ENCODE measurements around the gene TBC1D17.
"Not testable (repeated sequence)": the region's sequence is repeated elsewhere in the genome, so short reads cannot be mapped to it uniquely, and the experiment has no call there.

Gene TBC1D17

DNA sequence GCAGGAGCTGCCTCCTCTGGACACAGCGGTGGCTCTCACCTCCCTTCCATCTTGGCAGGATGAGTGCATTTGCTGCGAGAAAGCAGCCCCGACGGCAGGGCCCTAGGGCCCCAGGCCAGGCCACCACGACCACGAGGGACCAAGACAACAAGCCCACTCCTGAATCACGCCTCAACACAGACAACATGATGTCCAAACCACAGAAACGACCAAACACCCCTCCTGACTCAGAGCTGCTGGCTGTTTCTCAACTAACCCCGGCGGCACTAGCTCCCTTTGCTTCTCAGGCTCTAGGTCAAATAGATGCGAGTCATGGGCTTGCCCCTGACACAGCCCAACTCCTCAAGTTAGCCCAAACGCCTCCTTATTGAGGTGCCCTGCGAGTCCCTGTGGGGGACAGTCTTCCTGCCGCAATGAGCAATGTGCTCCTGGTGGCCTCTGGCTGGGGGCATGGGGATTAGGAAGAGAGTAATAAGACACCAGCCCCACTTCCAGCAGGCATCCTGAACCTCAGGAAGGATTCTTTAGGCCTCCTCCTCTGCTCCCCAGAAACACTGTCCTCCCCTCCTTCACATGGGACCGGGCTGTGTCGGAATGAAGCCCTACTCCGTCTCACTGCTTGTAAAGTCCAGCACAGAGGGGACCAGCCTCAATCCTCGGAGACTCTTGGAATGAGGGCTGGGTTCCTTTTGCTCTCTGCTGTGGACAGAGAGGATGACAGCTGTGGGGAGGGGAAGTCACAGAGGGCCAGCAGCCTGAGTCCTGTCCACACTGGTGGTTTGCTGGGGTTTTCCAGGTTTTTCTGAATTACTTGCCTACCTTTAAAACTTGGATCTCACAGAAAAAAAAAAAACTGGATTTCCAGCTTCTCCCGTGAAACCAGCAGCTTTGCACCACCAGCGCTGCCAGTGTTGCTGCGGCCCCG, 44.6 kb downstream of the TBC1D17 start:
- DNase-seq (ENCODE audit: low spot score), result no peak

DNA sequence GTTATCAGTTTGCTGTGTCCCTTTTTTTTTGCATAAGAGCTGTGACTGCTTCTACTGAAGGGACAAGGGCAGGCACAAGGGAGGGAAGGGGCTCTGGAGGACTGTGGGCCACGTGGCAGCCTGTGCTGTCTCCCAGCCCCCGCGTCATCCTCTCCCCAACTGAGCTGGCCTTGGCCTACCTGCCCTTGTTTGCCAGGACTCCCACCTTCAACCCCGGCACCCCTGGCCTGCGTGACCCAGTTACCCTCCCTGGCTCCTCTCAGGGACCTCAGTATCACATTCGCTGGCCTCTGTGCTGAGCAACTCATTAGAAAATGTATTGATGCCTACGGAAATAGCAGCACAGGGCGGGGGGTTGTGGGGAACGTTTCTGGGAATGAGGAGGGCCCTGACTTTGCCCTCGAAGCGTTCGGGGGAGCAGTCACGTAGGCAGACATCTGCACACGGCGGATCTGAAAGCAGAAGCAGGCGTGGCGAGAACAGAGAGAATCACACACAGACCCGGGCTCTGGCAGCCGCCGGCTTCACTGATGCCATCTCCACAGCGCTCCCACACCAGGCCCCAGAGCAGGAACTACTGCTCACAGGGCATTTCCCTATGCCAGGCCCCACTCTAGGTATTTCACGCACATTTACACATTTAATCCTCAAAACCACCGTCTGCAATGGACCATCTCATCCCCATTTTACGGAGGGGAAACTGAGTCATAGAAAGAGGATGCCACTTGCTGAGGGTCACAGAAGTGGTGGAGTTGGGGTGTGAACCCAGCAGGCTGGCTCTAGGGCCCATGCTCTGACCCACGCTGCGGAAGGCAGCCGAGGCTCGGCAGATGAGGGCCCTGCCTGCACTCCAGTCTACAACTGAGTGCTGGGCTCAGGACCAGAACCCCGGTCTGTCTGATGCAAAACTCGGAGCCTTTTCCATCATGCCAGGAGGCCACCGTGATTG, 45.8 kb downstream of the TBC1D17 start:
- no peak for DNase-seq (ENCODE audit: low spot score)

DNA sequence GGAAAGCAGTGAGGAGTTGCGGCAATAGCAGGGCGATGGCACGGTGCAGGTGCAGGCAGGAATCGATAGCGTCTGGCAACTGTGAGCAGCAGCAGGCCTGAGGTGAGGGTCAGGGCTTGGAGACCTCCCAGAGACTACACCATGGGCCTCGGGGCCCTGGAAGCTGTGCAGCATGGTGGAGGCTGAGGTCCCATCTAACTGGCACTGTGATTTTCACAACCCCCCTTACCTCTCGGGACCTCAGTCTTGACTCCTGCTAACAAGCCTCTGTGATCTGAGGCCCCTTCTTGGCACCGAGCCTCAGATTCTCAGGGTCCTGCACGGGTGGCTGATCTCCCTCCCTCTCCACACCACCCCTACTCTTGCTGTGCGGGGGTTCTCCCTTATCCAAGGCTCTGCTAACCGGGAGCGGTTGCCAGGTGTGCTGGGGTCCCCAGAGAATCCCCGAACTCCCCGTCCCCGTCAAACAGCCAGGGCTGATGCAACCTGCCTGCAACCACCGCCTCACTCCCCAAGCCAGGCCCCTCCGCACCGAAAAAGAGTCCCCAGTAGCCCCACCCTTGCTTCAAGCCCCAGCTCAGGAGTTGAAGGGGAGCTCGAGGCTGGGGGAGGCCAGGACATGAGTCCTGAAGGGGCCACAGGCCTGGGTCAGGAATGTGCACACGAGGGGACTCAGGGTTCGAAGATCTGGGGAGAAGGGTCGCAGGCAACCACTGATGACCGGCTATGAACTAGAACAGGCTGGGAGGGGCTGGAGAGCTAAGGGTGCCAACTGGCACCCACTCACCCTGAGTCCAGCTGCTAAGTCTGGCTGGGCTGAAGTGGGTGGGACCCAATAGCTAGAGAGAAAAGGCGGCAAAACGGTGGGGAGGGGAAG, 46.7 kb downstream of the TBC1D17 start:
- DNase-seq (ENCODE audit: low spot score), result no peak

DNA sequence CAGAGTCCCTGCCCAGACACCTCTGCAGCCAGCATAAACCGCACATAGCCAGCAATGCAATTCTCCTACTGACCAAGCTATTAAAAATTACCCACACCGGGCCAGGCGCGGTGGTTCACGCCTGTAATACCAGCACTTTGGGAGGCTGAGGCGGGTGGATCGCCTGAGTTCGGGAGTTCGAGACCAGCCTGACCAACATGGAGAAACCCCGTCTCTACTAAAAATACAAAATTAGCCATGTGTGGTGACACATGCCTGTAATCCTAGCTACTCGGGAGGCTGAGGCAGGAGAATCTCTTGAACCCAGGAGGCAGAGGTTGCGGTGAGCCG, 47.3 kb downstream of the TBC1D17 start:
- DNase-seq (ENCODE audit: low spot score), result not testable (repeated sequence)

GRCh38 chr19:49925486-49925885, 48.0 kb downstream of the TBC1D17 start:
- DNase-seq (ENCODE audit: low spot score), result no peak

- DNase-seq (ENCODE audit: low spot score), result no peak
These were observed 49.0 kb downstream of the TBC1D17 start for GRCh38 chr19:49926515-49926914.

- DNase-seq (ENCODE audit: low spot score), result no peak
These were observed 50.2 kb downstream of the TBC1D17 start for GRCh38 chr19:49927526-49928264.

DNA sequence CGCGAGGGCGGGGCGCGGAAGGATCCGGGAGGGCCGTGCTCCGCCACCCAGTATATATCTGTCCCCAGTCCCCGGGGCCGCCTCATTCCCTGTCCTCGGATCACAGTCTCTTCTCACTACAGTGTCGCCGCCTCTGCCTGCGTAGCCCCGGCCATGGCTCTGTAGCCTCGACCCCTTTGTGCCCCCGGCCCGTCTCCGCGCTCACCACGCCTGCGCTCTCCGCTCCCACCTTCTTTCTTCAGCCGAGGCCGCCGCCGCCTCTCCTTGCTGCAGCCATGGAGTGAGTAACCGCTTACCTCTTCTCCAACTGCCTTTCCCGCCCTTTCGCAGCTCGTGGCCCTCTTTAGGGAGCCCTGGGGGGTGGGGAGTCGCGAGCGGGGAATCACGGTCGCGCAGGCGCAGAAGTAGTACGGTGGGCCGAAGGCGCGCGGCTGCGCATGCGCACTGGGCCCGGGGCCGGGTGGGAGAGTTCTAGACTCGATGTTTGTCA, 51.7 kb downstream of the TBC1D17 start, which contains the start of the genes ATF5 and NUP62:
TSS of gene ATF5 (plus strand) at position 85 of the 490 bp plus-strand sequence. CDS start 1,646 bp downstream, outside the sequence.
TSS of gene NUP62 (minus strand) at position 384 of the 490 bp plus-strand sequence. CDS start 19,697 bp downstream, outside the sequence.
- DNase-seq (ENCODE audit: low spot score), result peak; percentile 84

DNA sequence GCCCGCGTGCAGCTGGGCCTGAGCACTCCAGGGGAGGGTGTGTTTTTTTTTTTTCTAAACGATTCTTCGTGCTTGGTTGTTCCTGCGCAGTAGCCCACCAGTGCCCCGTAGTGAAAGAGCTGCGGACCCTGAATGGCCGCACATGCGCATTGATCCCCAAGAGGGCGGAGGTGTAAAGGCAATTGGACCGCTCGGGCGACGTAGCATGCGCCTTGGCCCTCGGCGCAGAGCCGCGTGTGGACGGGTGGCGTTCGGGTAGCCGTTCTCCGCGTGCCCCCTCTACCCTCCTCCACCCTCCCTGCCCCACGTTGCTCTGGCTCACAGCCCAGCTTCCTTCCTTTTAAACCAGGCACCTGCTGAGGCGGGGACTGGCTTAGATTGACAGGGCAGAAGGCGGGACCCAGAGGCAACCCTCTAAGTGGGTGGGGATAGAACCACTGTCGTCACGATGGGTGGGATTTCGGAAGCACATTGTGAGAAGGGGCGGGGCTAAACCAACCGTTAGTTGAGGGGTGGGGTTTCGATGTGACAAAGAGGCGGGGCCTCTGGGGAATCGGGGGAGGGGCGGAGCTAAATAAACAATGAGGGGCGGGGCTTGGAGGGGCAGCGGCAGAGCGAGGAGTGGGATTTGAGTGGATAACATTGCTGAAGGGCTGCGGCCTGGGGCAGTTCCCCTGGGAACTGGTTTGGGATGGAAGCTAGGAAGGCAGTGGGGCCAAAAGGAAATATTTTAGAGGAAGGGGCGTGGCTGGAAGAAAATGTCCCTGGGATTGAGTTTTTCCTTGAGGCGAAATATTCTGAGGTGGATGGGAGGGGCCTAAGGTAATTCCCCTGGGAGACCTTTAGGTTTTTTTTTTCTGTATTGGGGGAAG, 52.3 kb downstream of the TBC1D17 start:
- peak; percentile 96 for DNase-seq (ENCODE audit: low spot score)

DNA sequence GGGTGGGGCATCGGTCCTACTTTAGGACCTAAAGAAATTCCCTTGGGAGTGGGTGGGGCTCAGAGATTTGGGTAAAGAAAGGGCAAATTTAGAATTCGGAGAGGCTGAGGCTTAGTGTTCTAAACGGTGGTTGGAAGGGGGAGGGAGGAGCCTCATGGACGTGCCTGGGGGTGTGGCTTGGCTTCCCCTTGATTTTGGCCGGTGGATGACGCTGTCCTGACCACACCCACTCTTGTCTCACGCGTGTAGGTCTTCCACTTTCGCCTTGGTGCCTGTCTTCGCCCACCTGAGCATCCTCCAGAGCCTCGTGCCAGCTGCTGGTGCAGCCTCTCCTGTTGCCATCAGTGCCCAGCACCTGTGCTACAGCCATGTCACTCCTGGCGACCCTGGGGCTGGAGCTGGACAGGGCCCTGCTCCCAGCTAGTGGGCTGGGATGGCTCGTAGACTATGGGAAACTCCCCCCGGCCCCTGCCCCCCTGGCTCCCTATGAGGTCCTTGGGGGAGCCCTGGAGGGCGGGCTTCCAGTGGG, 53.0 kb downstream of the TBC1D17 start:
- no peak for DNase-seq (ENCODE audit: low spot score)

DNA sequence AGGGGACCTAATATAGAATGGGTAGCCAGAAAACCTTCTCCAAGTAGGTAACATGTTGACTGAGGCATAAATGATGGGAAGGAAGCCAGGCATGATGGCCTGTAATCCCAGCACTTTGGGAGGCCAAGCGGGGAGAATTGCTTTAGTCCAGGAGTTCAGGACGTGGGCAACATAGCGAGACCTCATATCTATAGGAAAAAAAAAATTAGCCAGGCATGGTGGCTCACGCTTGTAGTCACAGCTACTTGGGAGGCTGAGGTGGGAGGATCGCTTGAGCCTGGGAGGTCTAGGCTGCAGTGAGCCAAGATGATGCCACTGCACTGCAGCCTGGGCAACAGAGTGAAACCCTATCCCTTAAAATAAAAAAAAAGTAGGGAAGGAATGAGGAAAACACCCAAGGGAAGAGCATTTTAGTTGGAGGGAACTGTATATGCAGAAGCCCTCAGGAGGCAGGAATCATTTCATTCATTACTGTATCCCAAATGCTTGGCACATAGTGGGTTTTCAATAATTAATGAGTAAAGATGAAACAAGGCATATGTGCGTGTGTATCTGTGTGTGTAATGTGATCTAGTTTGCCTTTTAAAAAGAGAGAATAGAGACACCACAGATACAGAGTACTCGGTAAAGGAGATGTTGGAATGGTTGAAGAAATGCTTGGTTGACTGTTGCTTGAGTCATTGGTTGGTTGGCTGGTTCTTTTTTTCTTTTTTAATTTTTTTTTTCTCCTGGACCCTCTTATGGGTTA, 54.0 kb downstream of the TBC1D17 start:
- DNase-seq (ENCODE audit: low spot score), result no peak

- DNase-seq (ENCODE audit: low spot score), result no peak
These were observed 54.5 kb downstream of the TBC1D17 start for GRCh38 chr19:49932041-49932451.

DNA sequence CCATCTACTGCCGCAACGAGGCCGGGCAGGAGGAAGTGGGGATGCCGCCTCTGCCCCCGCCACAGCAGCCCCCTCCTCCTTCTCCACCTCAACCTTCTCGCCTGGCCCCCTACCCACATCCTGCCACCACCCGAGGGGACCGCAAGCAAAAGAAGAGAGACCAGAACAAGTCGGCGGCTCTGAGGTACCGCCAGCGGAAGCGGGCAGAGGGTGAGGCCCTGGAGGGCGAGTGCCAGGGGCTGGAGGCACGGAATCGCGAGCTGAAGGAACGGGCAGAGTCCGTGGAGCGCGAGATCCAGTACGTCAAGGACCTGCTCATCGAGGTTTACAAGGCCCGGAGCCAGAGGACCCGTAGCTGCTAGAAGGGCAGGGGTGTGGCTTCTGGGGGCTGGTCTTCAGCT, 55.2 kb downstream of the TBC1D17 start:
- no peak for DNase-seq (ENCODE audit: low spot score)

GRCh38 chr19:49933643-49934042, 56.1 kb downstream of the TBC1D17 start:
- no peak for DNase-seq (ENCODE audit: low spot score)

DNA sequence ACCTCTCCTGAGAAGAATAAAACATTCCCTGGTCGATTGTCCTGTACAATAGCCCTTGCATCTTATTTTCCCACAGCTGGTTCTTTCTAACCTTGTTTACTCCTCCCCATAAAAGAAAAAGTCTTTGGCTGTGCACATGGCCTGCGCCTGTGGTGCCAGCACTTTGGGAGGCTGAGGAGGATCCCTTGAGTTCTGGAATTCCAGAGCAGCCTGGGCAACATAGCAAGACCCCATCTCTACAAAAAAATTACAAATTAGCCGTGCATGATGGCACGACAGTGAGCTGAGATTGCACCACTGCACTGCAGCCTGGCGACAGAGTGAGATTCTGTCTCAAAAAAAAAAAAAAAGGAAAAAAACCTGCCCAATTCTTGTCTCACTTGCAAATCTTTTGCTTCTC, 59.0 kb downstream of the TBC1D17 start:
- DNase-seq (ENCODE audit: low spot score), result no peak

DNA sequence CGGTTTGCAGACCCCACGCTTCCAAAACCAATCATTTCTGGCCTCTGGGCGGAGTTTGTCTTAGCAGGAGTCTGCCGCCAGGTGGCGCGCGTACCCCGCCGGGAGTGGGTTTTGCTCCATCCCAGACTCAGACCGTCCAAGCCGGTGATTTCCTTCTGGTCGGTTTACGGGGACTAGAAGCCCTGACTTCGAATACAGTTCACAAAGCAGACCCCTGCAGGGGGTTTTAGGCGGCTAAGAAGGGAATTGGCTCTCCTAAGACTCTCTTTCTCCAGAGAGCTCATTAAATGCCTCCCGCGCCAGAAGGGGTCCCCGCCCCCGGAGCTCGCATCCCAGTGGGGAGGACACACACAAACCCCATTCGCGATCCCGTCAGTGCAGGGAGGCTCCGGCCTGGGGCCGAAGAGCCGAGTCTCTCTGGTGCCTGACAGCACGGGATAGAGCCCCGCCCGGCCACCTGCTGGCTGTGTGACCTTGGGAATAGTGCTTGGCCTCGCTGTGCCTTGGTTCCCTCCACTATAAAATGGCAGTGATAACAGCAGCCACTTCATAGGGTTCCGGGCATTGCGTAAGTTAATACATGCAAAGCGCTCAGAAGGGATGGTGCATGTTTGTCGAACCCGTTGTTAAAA, 60.4 kb downstream of the TBC1D17 start:
- DNase-seq (ENCODE audit: low spot score), result peak; percentile 42

Data from putamen (tissue), 1 donor.